Erythroblast (primary cell): ENCODE data around the gene PTH2R.

Experiments
- GATA1 ChIP-seq: IDR thresholded peaks from 2 replicates; pipeline ENCODE4 v1.6.1; 2011; ENCODE audit warnings: low read depth, mild to moderate bottlenecking, control low read depth, low read length, moderate library complexity
- POLR2A ChIP-seq: IDR thresholded peaks from 2 replicates; pipeline ENCODE4 v1.6.1; 2011; ENCODE audit warnings: mild to moderate bottlenecking, low read length

- no peak for TF ChIP-seq POLR2A
- TF ChIP-seq GATA1 = no peak
Measured at GRCh38 chr2:208366215-208367127, 40.1 kb upstream of the PTH2R start.
